HG03439 (cell line): ENCODE measurements around the gene CCDC196.
"Not testable (repeated sequence)": the region's sequence is repeated elsewhere in the genome, so short reads cannot be mapped to it uniquely, and the experiment has no call there.

Experiments
- ATAC-seq: cut with Tn5 transposase; IDR thresholded peaks from one replicate; pipeline ENCODE4 v1.9.1; 2021; ENCODE audit warnings: mild to moderate bottlenecking, moderate library complexity; ENCODE audit not compliant: unreplicated experiment

Gene CCDC196

GRCh38 chr14:66545751-66546150, 59.6 kb downstream of the CCDC196 start:
- ATAC-seq = not testable (repeated sequence)
